RWPE1 (cell line): Measurements from ENCODE around the gene CAV3.

Experiments used
- CTCF ChIA-PET: fragments of 350-600 bp; sonication (Branson Sonifier 250); formaldehyde crosslinking; extraction: SDS; loops from one replicate; lab custom pipeline; 2021; lab: Yijun Ruan, JAX
- POLR2A ChIA-PET: fragments of 400-600 bp; formaldehyde crosslinking; extraction: SDS; loops from one replicate; lab custom pipeline; 2020; ENCODE audit warnings: antibody characterized with exemption; ENCODE audit not compliant: low non-redundant PET; lab: Yijun Ruan, JAX
- DNase-seq: peaks from one replicate; pipeline ENCODE4 v3.0.0; 2012; ENCODE audit warnings: low spot score
- H3K27ac ChIP-seq: fragments of 450-650 bp; 2 replicates; pipeline ENCODE4 v1.5.1; 2017
- CTCF ChIP-seq: fragments of 450-650 bp; conservative IDR thresholded peaks from 2 replicates; pipeline ENCODE4 v1.5.1; 2017; ENCODE audit warnings: low read depth, mild to moderate bottlenecking

Gene CAV3

DNA sequence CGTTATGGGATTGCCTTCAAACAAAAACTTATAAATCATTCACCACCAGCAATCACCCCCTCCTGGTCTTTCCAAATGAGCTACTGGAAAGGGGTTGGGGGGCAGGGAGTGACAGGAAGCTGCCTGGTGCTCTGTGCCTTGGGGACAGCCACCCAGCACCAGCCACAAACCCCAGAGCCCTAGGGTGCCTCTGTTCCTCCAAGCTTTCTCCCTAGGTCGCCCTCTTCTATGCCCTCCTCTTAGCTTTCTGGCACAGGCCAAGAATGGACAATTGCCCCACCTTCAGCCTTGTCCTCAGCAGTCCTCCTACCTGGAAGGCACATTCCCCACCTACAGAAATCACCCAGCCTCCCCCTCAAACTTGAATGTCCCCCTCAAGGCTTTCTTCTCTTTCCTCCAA is 32.5 kb downstream of the CAV3 start:
- ChIA-PET CTCF (interaction anchor here (0.6 kb wide), 1 partner anchor 38 kb away, joined by 3 read pairs; no protein-coding TSS in a partner anchor), POLR2A (no interaction called here)
- DNase-seq, result no peak
- no peak for TF ChIP-seq CTCF
- no peak overlapping the region for H3K27ac ChIP-seq

DNA sequence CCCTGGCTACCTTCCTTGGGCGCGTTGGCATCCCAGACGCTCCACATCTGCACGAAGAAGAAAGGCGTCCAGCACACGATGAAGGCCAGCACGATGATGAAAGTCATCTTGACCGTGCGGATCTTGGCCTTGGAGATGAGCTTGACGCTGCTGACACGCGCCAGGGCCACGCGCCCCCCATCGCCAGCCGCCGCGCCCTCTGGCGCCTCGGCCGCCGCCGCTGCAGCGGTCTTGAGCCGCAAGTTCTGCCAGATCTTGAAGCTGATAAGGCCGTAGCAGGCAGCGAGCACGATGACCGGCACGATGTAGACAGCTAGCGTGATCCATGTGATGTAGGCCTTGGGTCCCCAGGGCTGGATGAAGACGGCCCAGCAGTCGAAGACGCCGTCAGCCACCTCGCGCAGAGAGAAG is 33.7 kb downstream of the CAV3 start:
- ChIA-PET CTCF (interaction anchor here (0.6 kb wide), 1 partner anchor 156 kb away, joined by 3 read pairs; no protein-coding TSS in a partner anchor), POLR2A (no interaction called here)

GRCh38 chr3:8767667-8768363 is 34.2 kb downstream of the CAV3 start:
- H3K27ac ChIP-seq, result no peak overlapping the region
- peak; percentile 32 for DNase-seq
- CTCF ChIA-PET, result interaction anchor here (0.9 to 1.0 kb wide), 2 partner anchors 29 to 138 kb away, joined by 3 read pairs; no protein-coding TSS in a partner anchor
- POLR2A ChIA-PET, result no interaction called here
- peak; percentile 19 for TF ChIP-seq CTCF

More for the DNA sequence above, 33.7 kb downstream of the CAV3 start:
- no peak for DNase-seq
- no peak for TF ChIP-seq CTCF
- H3K27ac ChIP-seq, result no peak overlapping the region

DNA sequence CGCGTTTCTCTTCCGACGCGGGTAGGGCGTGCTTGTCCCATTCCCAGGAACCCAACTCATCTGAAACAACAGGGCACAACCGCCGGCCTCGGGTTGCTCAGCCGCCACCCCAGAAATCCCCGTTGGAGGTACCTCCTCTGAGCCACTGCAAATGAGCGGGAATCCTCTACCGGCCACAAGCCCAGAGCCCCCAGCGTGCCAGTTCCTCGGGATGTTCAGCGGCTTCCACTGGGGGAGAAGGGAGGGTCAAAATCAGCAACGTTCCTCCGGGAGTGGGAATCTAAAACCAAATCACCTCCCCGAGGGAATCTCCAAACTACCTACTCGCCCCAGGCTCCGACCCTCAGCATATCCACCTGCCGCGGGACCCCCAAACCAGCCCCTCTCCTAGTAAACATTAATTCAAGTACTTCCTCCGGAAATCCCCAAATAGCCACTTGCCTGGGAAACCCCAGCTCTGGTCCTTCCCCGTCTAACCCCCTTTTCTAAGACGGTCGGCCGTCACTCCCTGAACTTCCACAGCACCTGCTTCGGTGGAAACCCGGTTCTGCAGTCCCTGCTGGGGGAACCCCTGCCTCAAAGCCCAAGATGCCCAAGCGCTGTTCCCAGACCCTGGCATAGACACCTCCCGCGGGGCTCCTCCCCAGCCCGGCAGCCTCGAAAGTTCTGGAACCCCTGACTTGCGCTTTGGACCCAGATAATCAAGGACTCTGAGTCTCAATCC is 34.9 kb downstream of the CAV3 start:
- no peak for TF ChIP-seq CTCF
- POLR2A ChIA-PET, result no interaction called here
- CTCF ChIA-PET, result interaction anchor here (0.6 to 2.0 kb wide), 9 partner anchors 9 to 138 kb away, joined by 3 to 10 read pairs (median 3); no protein-coding TSS in a partner anchor
- DNase-seq, result no peak
- no peak overlapping the region for H3K27ac ChIP-seq

GRCh38 chr3:8769088-8769822 is 35.7 kb downstream of the CAV3 start, which contains the start of gene OXTR:
OXTR (minus strand) TSS chr3:8769613; CDS start chr3:8768187, 1,426 bp downstream.
- CTCF ChIA-PET, result interaction anchor here (0.5 to 2.0 kb wide), 23 partner anchors 9 to 500 kb away, joined by 3 to 10 read pairs (median 3); no protein-coding TSS in a partner anchor
- peak; percentile 99 for TF ChIP-seq CTCF
- no peak within 1 kb of the TSS for H3K27ac ChIP-seq
- peak; percentile 70 for DNase-seq
- POLR2A ChIA-PET, result interaction anchor here (0.7 kb wide), 1 partner anchor 10 kb away, joined by 3 read pairs; no protein-coding TSS in a partner anchor
